ENCODE data around the gene TBC1D22B. TPM values are rescaled to one million over a fixed set of nuclear protein-coding genes. Genes with fewer than 3 reads are reported as not detected.

TBC1D22B gene
- total and polyA plus RNA-seq, 9 of the 15 experiments (the other 6 are each of a cell fraction or from before 2014, with no cell fraction given), result 4.8 to 24.2 (median 13.5) TPM

DNA sequence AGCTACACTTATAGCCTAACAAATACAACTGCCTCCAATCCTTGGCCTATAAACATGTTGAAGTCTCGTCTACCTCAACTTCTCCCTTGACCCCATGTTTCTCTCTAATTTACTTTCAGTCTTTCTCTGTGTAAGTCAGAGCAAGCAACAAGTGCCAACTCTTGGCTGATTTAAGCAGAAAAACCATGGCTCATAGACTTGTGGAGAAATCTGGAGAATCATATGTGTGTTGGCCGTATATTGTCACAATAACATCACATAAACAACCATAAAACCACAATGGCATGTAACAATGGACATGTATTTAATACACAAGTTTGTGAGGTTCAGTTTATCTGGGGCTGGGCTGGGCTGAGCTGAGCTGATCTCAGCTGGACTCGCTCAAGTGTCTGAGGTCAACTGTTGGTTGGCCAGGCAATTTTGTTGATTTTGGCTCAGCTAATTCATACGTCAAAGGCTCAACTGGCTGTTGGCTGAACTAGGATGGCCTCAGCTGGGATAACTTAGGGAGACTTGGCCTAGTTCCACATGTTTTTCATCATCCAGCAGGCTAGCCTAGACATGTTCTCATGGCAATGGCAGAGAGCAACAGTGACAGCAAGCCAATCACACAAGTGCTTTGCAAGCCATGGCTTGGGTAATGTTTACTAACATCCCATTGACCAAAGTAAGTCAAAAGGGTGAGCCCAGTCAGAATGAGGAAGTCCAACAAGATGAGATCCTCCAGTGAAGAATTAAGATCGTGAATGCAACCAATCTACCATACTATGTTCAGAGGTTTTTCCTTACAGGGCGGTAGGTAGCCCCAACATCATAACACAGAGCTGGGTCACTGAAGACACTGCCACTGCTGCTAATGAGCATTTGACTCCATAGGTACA lies 12.9 kb upstream of the TBC1D22B start (continued):
- TF ChIP-seq REST (IDR thresholded peaks at IDR 0.05; ENCODE audit: borderline replicate concordance), result no peak; the same call in 1 of the 2 replicates
- 0 out of 2 replicates have a peak, but pooled peaks have one; percentile 41 for TF ChIP-seq REST (CRISPR knock-in tag; IDR thresholded peaks at IDR 0.05; ENCODE audit: low read depth)
- TF ChIP-seq ZBTB33 (CRISPR knock-in tag; IDR thresholded peaks at IDR 0.05), result no peak
- no peak; the same call in 1 of the 2 replicates for TF ChIP-seq JUN (IDR thresholded peaks at IDR 0.05; ENCODE audit: borderline replicate concordance, low read depth, low read length)
- TF ChIP-seq JUN (CRISPR knock-in tag; IDR thresholded peaks at IDR 0.05; ENCODE audit: borderline replicate concordance), result no peak
- no peak for TF ChIP-seq KDM4B (IDR thresholded peaks at IDR 0.05; ENCODE audit: borderline replicate concordance in 2 of 2, low read depth in 1 of 2)
- 0 out of 2 replicates have a peak, but pooled peaks have one; percentile 67 for TF ChIP-seq ELF4 (CRISPR knock-in tag; IDR thresholded peaks at IDR 0.05)
- TF ChIP-seq, protein P1, sequence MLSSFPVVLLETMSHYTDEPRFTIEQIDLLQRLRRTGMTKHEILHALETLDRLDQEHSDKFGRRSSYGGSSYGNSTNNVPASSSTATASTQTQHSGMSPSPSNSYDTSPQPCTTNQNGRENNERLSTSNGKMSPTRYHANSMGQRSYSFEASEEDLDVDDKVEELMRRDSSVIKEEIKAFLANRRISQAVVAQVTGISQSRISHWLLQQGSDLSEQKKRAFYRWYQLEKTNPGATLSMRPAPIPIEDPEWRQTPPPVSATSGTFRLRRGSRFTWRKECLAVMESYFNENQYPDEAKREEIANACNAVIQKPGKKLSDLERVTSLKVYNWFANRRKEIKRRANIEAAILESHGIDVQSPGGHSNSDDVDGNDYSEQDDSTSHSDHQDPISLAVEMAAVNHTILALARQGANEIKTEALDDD (IDR thresholded peaks at IDR 0.05), result peak; percentile 91
- TF ChIP-seq SREBF1 (IDR thresholded peaks at IDR 0.05; ENCODE audit: borderline replicate concordance, low read depth, low read length), result no peak
- no peak for TF ChIP-seq ZNF699 (CRISPR knock-in tag; IDR thresholded peaks at IDR 0.05; ENCODE audit: insufficient replicate concordance)
- no peak for TF ChIP-seq NEUROD1 (IDR thresholded peaks at IDR 0.05; ENCODE audit: borderline replicate concordance, low read depth, low read length, partially characterized antibody)
- peak; percentile 74 for TF ChIP-seq ZNF197 (CRISPR knock-in tag; IDR thresholded peaks at IDR 0.05; ENCODE audit: low read depth)
- no peak for TF ChIP-seq ZC3H8 (IDR thresholded peaks at IDR 0.05)
- TF ChIP-seq ETS2 (tag; IDR thresholded peaks at IDR 0.05; ENCODE audit: borderline replicate concordance, poor library complexity, severe bottlenecking), result no peak
- no peak for TF ChIP-seq ASH1L (IDR thresholded peaks at IDR 0.05; ENCODE audit: borderline replicate concordance, low read depth, partially characterized antibody)
- 0 out of 2 replicates have a peak, but pooled peaks have one; percentile 27 for TF ChIP-seq ZNF354B (CRISPR knock-in tag; IDR thresholded peaks at IDR 0.05)
